Lung (tissue), 12 donors: ENCODE measurements around the gene SAMD4A. TPM values are rescaled to one million over a fixed set of nuclear protein-coding genes. Genes with fewer than 3 reads are reported as not detected.
A peak's percentile ranks its signal among the peaks of the same experiment; 100 is the strongest.

Source experiments
- ATAC-seq: fragments of 200-7000 bp; cut with Tn5 transposase; one replicate; pipeline ENCODE4 v1.9.1; 2020; ENCODE audit warnings: moderate number of reproducible peaks; ENCODE audit not compliant: insufficient read depth, low FRiP score
- DNase-seq, 3 donors: peaks; one replicate each; pipeline ENCODE4 v3.0.0-alpha.2; 2013 to 2017
- H3K27ac ChIP-seq, 2 donors: one replicate each; pipeline ENCODE4 v1.5.1; 2013; ENCODE audit warnings: mild to moderate bottlenecking in 2 of 2, moderate library complexity in 2 of 2, control low read depth in 1 of 2, inconsistent platforms in 1 of 2, low read depth in 1 of 2, low read length in 1 of 2
- H3K27me3 ChIP-seq, 3 donors: one replicate each; pipeline ENCODE4 v1.5.1; 2013; ENCODE audit warnings: low read length in 2 of 3; ENCODE audit not compliant: control insufficient read depth in 3 of 3, insufficient read depth in 3 of 3
- H3K36me3 ChIP-seq, 4 donors: one replicate each; pipeline ENCODE4 v1.5.1; 2013; ENCODE audit warnings: low read length in 4 of 4, mild to moderate bottlenecking in 1 of 4, moderate library complexity in 1 of 4; ENCODE audit not compliant: control insufficient read depth in 4 of 4, insufficient read depth in 4 of 4
- H3K4me1 ChIP-seq, 5 donors: one replicate each; pipeline ENCODE4 v1.5.1; 2013; ENCODE audit warnings: low read length in 5 of 5, mild to moderate bottlenecking in 2 of 5, moderate library complexity in 1 of 5; ENCODE audit not compliant: control insufficient read depth in 5 of 5, insufficient read depth in 5 of 5
- H3K4me3 ChIP-seq: one replicate; pipeline ENCODE4 v1.5.1; 2013; ENCODE audit warnings: mild to moderate bottlenecking, control low read depth, moderate library complexity
- H3K9ac ChIP-seq, 2 donors: one replicate each; pipeline ENCODE4 v1.5.1; 2013; ENCODE audit warnings: low read length in 2 of 2, control low read depth in 1 of 2; ENCODE audit not compliant: insufficient read depth in 1 of 2
- H3K9me3 ChIP-seq, 4 donors: one replicate each; pipeline ENCODE4 v1.5.1; 2013; ENCODE audit warnings: low read length in 3 of 4, mild to moderate bottlenecking in 1 of 4, moderate library complexity in 1 of 4; ENCODE audit not compliant: control insufficient read depth in 4 of 4, insufficient read depth in 3 of 4
- CTCF ChIP-seq: IDR thresholded peaks from 2 replicates; pipeline ENCODE4 v1.5.1; 2012; ENCODE audit warnings: mild to moderate bottlenecking; ENCODE audit errors: control extremely low read depth, extremely low read depth
- WGBS, 2 donors: extraction: QIAGEN DNeasy Blood & Tissue Kit; methylation state at CpG; one replicate each; pipeline ENCODE4 v1.1.7; 2013; 5-methylcytosine and 5-hydroxymethylcytosine counted together
- polyA plus RNA-seq, 2 donors: library from polyadenylated mRNA; stranded (reverse); fragments of 200-250 nt; gene quantifications; one replicate each; pipeline ENCODE4 v1.2.1, GENCODE V29; 2013
- total RNA-seq, 2 donors: library from RNA; depleted of rRNA in 1 of 2; stranded (reverse); fragments of >200 nt in 1 of 2; gene quantifications; one replicate each; pipeline ENCODE4 v1.2.1, GENCODE V29; 2014 to 2021
- donor health status: control.
- donor health status: control.
- donor health status: Bipolar disorder and iron deficiency.
- donor health status: healthy.
- donor health status: DM: yes; HTN: yes; CAD: no.

SAMD4A gene
- total and polyA plus RNA-seq, 4 donors, result 5.8 to 26.6 (median 16.2) TPM

GRCh38 chr14:54815515-54815914, 248.6 kb downstream of the SAMD4A start:
- no peak overlapping the region for H3K4me3 ChIP-seq
- TF ChIP-seq CTCF, result no peak

GRCh38 chr14:54816450-54816849, 249.5 kb downstream of the SAMD4A start:
- Histone ChIP-seq H3K4me1 (peaks cover 0 to 1% (median 0%) of the 10 kb centered on the region in 5 donors), H3K4me3 (no peak overlapping the region), H3K9me3 (no peaks in the 10 kb centered on the region), H3K27ac (no peak overlapping the region), H3K27me3 (peaks cover 0 to 2% (median 0%) of the 10 kb centered on the region in 3 donors), H3K9ac (no peak overlapping the region), H3K36me3 (no peaks in the 10 kb centered on the region)
- no peak for TF ChIP-seq CTCF
- DNase-seq, result no peak
- no peak for ATAC-seq
- WGBS, 2 donors, result 94 to 100% methylated on average over 1 of the region's 1 CpG

More at GRCh38 chr14:54815515-54815914, 248.6 kb downstream of the SAMD4A start:
- Histone ChIP-seq H3K36me3 (no peaks in the 10 kb centered on the region), H3K4me1 (peaks cover 0 to 1% (median 0%) of the 10 kb centered on the region in 5 donors), H3K27ac (peak overlapping the region in 1 of 2 donors; percentile 9), H3K9ac (no peak overlapping the region), H3K27me3 (peaks cover 0 to 2% (median 0%) of the 10 kb centered on the region in 3 donors), H3K9me3 (no peaks in the 10 kb centered on the region)
- WGBS, 2 donors, result 89 to 91% methylated on average over 6 of the region's 6 CpGs
- no peak for DNase-seq
- ATAC-seq, result no peak

GRCh38 chr14:54817506-54817905, 250.6 kb downstream of the SAMD4A start:
- Histone ChIP-seq H3K9ac (no peak overlapping the region), H3K9me3 (no peaks in the 10 kb centered on the region), H3K27me3 (peaks cover 0 to 2% (median 0%) of the 10 kb centered on the region in 3 donors), H3K4me1 (peaks cover 0 to 1% (median 0%) of the 10 kb centered on the region in 5 donors), H3K36me3 (no peaks in the 10 kb centered on the region), H3K27ac (no peak overlapping the region), H3K4me3 (no peak overlapping the region)
- 91 to 98% methylated on average over 5 of the region's 5 CpGs for WGBS, 2 donors
- TF ChIP-seq CTCF, result no peak
- DNase-seq (no peak), ATAC-seq (no peak)
